NCI-H2227 treated with DMSO at 0.1 percent for 48 hours (cell line): ENCODE measurements around the gene SLC41A3.

Source experiments
- DNase-seq: peaks from one replicate; lab custom pipeline; 2025; lab: John Stamatoyannopoulos, UW

SLC41A3 gene

GRCh38 chr3:126119976-126120375, 36.1 kb upstream of the SLC41A3 start:
- DNase-seq: no peak

DNA sequence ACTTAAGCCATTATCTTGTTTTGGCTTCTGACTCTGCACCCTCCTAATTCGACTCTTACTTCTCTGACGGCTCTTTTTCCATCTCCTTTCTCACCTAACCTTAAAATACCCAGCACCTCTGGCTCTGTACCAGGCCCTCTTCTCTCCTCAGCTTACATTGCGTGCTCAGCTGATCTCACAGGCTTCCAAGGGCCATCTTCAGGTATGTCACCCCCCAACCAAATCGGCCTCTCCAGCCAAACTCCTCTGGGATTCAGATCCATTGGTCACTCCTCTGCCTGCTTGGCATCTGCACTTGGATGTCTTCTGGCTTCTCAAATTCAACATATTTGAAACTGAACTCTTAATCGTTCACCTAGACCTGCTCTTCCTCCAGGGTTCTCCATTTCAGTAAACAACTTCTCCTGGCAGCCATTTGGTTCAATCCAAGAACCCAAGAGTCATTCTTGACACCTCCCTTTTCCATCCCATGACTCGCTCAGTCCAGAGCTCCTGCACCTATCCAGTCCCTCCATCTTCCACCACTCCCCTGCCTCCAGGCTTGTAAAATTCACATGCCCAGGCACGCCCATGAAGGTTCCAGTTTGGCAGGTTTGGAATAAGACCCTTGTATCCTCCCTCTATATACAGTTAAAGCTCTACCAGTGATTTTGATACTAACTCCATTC, 35.2 kb upstream of the SLC41A3 start:
- no peak for DNase-seq

DNA sequence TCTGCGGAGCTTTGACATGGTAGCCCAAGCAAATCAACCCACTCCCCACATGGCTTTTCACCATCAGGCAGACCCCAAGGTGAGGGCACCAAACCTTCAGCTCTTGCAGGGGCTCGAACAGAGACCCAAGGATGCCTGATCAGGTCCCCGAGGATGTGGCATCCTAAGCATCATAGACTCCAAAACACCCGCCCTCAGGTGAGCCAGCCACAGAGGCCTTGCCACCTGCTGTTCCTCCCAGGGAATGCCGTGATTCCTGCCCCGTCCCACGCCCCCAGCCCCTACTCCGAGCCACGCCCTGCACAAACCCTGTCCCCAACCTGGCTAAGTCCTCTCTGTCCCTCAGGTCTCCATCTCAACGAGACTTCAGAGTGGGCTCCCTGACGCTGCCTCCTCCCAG, 34.7 kb upstream of the SLC41A3 start:
- DNase-seq: no peak

DNA sequence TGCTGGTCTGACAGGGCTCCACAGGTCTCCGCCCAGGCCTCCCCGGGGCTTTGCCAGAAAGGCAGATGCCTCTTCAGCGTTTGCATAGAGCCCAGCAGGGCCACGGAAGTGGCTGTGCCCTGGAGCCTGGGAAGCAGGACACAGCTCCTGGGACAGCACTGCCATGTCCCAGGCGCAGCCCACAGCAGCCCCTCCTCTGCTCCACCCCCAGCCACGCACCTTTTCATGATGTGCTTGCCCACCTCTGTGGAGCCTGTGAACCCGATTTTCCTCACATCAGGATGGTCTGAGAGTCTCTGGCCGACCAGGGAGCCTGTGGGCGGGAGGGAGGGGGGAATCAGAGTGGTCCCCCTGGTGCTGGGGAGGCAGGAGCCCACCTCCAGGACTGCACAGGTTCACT, 33.9 kb upstream of the SLC41A3 start:
- no peak for DNase-seq

GRCh38 chr3:126117212-126117611, 33.3 kb upstream of the SLC41A3 start:
- no peak for DNase-seq

DNA sequence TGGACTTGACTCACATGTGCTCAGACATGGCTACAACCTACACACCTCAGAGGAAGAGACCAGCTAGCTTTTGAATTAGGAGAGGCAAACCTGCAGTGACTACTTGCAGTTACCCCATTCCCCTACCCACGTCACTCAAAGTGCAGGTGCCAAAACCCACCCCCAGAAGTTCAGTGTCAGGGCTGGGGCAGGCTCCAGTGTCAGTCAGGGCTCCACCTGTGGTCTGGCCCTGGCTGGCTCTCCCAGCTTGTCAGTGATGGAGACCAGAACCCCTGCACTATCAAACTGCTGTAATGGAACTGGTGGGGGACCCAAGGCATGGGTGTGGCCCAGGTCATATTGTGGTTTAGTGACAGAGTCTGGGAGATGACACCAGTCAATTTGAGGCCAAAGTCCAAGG, 32.6 kb upstream of the SLC41A3 start:
- no peak for DNase-seq

DNA sequence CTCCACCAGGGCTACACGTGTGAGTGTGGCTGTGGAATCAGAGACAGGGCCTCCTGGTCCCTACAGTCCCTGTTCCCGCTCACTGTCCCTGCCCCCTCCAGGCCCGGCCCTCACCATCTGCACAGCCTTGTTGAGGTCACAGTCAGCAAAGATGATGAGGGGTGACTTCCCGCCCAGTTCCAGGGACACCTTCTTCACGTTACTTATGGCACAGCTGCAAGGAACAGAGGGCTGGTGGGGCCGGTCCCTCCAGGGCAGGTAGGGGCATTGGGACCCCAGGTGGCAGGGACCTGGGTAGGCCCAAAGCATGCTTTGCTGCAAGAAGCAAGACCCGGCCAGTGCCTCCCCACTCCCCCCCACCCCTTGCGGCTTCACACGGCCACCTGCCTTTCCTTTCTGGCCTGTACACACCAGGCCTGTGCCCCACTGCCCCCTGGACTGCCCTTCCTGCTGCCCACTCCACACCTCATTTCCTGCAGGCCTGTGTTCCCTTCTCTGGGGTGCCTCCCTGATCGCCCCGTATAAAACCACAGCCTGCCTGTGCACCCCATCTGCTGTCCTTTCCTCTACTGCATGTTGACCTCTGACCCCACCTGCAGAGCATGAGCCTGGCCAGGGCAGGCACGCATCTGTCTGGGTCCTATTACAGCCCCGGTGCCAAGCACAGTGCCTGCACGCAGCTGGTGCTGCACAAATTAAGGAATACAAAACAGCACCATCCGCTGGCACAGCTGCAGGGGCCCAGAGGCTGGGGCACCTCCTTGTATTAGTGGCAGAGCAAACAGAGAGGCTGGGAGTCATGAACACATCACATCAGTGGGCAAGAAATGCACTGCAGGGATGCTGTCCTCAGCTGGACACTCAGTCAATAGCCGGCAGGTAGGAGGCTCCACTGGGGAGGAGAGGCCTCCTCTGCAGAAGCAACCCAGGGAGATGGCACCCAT, 30.8 kb upstream of the SLC41A3 start:
- DNase-seq: no peak

GRCh38 chr3:126113733-126114442, 30.0 kb upstream of the SLC41A3 start:
- DNase-seq: no peak

DNA sequence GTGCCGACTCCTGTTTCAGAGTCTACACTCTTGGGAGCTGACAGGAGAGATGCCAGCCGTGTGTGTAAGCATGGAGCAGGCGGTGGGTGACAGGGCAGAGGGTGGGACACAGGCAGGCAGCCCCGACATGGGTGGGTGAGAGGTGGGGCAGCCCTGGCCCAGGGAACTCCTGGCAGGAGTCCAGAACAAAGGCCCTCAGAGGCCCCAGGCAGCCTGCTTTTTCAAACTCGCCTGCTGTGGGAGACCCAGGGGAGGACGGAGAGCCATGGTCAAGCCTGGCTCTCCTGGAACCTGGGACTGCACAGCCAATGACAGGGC, 29.3 kb upstream of the SLC41A3 start:
- DNase-seq: no peak

GRCh38 chr3:126112531-126113237, 28.8 kb upstream of the SLC41A3 start:
- DNase-seq: no peak

DNA sequence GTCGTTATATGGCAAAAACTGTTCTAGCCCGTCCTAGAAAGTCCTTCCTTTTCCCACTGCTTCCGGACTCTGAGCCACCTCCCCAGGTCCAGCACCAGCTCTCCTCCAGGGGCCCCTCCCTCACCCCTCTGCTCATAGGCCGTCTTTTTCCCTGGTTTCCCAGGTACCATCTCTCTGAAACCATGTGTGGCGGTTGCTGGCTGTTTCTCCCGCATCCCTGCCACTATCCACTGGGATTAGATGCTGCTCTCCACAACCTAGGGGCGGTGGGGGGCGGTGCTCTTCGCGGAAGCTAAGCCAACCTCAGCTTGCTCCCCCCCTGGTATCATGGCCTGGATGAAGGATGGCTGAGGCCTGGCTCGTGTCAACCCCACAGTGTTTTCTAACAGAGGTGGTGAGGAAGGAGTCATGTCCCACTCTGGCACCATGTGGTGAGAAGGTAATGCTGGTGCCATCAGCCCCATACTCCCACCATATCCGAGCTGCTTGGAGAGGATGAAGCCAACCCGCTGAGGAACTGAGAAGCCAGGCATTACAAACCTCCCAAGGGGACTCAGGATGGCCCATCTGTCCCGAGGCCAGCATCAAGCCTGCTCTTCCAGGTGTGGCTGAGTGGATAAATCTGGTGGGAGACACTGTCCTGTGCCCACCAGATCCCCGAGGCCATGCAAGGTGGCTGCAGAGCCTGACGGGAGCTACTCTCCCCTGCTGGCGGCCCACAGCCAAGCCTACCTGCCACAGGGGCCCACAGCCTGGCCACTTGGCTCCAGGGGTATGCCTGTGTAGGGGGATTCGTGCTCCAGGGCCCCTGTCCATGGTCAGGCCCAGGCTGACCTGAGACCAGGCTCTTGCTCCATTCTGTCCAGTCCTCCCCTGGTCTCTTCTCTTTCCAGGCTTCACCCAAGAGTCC, 27.9 kb upstream of the SLC41A3 start:
- DNase-seq: no peak

GRCh38 chr3:126111126-126111551, 27.2 kb upstream of the SLC41A3 start:
- no peak for DNase-seq

DNA sequence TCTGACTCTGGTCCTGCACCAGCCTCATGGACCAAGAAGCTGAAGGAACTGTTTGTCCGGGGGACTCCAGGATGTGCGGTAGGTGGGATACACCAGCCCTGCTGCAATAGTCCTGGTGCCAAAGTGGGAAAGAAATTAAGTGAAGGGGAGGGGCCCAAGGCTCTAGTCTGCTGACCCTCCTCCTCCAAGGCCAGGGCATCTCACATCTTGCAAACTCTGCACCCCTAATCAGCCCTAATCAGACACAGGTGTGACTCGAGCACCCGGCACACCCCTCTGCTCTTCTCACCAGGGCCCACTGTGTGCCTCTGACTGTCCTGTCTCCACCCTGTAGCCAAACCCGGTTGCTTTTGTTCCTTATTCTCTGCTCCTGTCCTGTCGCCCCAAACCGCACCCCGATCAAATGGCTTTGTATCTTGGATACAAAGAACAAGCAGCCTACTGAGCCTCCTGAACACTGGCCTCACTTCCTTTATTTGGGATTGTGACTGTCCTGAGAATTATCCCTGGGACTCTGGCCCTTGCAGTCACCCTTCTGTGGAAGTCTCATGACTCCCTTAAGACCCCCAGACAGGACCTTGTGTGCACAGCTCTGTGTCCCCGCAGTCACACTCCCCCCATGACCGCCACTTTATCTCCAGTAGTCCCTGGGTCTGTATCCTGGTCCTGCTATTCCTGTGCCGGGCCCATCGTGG, 26.7 kb upstream of the SLC41A3 start:
- DNase-seq: no peak

GRCh38 chr3:126109880-126110235, 25.9 kb upstream of the SLC41A3 start:
- DNase-seq: no peak

DNA sequence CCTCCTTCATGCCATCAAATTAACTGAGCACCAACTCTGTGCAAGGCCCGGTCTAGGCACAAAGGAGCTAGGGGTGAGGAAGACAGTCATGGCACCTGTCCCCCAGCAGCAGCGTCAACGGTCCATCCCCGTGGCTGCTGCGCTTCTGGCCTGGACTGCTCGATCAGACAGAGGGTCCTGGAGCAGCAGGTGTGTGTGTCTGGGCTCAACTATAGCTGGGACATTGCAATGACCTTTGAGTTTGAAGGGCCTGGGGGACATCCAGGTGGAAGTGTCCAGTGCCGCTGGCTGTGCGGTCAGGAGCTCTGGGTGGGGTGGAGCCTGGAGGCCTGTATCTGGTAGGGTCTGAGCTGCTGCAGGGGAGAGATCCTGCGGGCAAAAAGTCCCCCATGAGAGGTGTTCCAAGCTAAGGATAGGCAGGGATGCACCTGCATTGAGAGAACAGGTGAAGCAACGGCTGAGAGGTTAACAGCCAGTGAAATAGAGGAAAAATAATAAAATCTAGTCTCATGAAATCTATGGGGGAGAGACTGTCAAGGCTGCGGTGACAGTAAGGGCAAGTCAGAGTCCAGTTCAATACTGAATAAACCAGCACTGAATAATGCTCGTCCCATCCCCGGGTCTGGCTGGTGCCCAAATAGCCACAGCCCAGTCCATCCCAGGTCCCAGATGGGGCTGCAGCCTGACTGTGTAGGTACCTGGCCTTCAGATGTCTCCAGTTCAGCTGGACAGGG, 25.4 kb upstream of the SLC41A3 start:
- DNase-seq: no peak

- DNase-seq: no peak
Measured at GRCh38 chr3:126108676-126109050, 24.7 kb upstream of the SLC41A3 start.

GRCh38 chr3:126107957-126108675, 24.2 kb upstream of the SLC41A3 start:
- DNase-seq: no peak

GRCh38 chr3:126107203-126107939, 23.4 kb upstream of the SLC41A3 start:
- DNase-seq: no peak
